ENCODE data around the gene PEX12. TPM values are rescaled to one million over a fixed set of nuclear protein-coding genes. Genes with fewer than 3 reads are reported as not detected.

The PEX12 gene
- total RNA-seq, 1 experiment from 2014 or later = 5.2 TPM

DNA sequence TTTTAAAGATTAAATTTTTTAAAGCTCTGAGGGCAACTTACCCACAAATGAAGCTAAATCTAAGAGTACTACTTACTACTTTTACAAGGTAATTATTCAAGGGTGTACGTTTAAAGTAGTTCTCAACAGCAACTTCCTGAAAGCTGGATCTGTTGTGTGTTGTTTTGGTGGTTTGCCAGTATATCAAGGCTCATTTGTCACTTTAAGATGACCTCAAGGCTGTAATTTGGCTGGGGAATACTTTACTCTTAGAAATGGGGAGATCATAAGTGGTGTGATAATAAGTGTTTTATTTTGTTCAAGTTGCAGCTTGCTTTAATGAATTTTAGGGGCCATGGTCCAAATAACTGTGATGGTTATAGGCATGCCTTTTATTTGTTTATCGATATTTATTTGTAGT is 39.1 kb upstream of the PEX12 start:
- Mint-ChIP-seq H3K27me3 (ENCODE audit: low read depth) (no peaks in the 10 kb centered on the region), H3K36me3 (peaks cover 5% of the 10 kb centered on the region), H3K9me3 (no peaks in the 10 kb centered on the region), H3K4me1 (no peaks in the 10 kb centered on the region), H3K4me3 (no peak overlapping the region), H3K27ac (0 out of 2 replicates have a peak overlapping the region, but pooled peaks have one; percentile 23)
- ChIA-PET POLR2A (interaction anchor here (0.6 kb wide), 1 partner anchor 122 kb away, joined by 3 read pairs; no protein-coding TSS in a partner anchor), CTCF (no interaction called here)
- TF ChIP-seq ZNF263 (CRISPR knock-in tag; IDR thresholded peaks at IDR 0.05; ENCODE audit: low read depth) = no peak
- no peak for TF ChIP-seq ZNF396 (CRISPR knock-in tag; IDR thresholded peaks at IDR 0.05; ENCODE audit: borderline replicate concordance)
- no peak for TF ChIP-seq ESRRA (CRISPR knock-in tag; IDR thresholded peaks at IDR 0.05; ENCODE audit: borderline replicate concordance)
- TF ChIP-seq FOXJ3 (CRISPR knock-in tag; IDR thresholded peaks at IDR 0.05; ENCODE audit: borderline replicate concordance) = no peak
- DNase-seq (ENCODE audit: low spot score) (no peak), ATAC-seq (no peak)

GRCh38 chr17:35616536-35616935 is 38.2 kb upstream of the PEX12 start:
- ChIA-PET POLR2A (interaction anchor here (0.6 kb wide), 1 partner anchor 116 kb away, joined by 4 read pairs; no protein-coding TSS in a partner anchor), CTCF (no interaction called here)
- no peak overlapping the region for H3K4me3 Mint-ChIP-seq
- TF ChIP-seq GRHL2 (CRISPR knock-in tag; IDR thresholded peaks at IDR 0.05; ENCODE audit: insufficient replicate concordance, severe bottlenecking) (no peak), STAT6 (CRISPR knock-in tag; conservative IDR thresholded peaks at IDR 0.05; ENCODE audit: low read depth) (no peak), NR3C1 (CRISPR knock-in tag; conservative IDR thresholded peaks at IDR 0.05; ENCODE audit: low read depth) (no peak), ZNF121 (CRISPR knock-in tag; IDR thresholded peaks at IDR 0.05) (no peak), SMAD3 (CRISPR knock-in tag; IDR thresholded peaks at IDR 0.05; ENCODE audit: borderline replicate concordance) (no peak), TP53 (CRISPR knock-in tag; IDR thresholded peaks at IDR 0.05) (no peak), SMAD4 (CRISPR knock-in tag; IDR thresholded peaks at IDR 0.05) (no peak), TEAD1 (CRISPR knock-in tag; IDR thresholded peaks at IDR 0.05) (no peak), CBFB (CRISPR knock-in tag; IDR thresholded peaks at IDR 0.05; ENCODE audit: low read depth) (no peak), ZNF416 (CRISPR knock-in tag; IDR thresholded peaks at IDR 0.05) (no peak), ELF4 (CRISPR knock-in tag; IDR thresholded peaks at IDR 0.05; ENCODE audit: low read depth) (no peak), FOXJ3 (CRISPR knock-in tag; IDR thresholded peaks at IDR 0.05; ENCODE audit: borderline replicate concordance) (no peak), AR (CRISPR knock-in tag; IDR thresholded peaks at IDR 0.05) (no peak), TEAD4 (CRISPR knock-in tag; IDR thresholded peaks at IDR 0.05) (no peak), NFYB (CRISPR knock-in tag; conservative IDR thresholded peaks at IDR 0.05; ENCODE audit: low read depth) (no peak), PRRX2 (CRISPR knock-in tag; IDR thresholded peaks at IDR 0.05) (no peak)
- TF ChIP-seq, protein P1, sequence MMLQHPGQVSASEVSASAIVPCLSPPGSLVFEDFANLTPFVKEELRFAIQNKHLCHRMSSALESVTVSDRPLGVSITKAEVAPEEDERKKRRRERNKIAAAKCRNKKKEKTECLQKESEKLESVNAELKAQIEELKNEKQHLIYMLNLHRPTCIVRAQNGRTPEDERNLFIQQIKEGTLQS (CRISPR knock-in tag; conservative IDR thresholded peaks at IDR 0.05) = no peak
- TF ChIP-seq, protein P2, sequence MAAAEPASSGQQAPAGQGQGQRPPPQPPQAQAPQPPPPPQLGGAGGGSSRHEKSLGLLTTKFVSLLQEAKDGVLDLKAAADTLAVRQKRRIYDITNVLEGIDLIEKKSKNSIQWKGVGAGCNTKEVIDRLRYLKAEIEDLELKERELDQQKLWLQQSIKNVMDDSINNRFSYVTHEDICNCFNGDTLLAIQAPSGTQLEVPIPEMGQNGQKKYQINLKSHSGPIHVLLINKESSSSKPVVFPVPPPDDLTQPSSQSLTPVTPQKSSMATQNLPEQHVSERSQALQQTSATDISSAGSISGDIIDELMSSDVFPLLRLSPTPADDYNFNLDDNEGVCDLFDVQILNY (CRISPR knock-in tag; IDR thresholded peaks at IDR 0.05) = no peak
- H3K27me3 Mint-ChIP-seq (ENCODE audit: low read depth) = no peaks in the 10 kb centered on the region
- no peaks in the 10 kb centered on the region for H3K9me3 Mint-ChIP-seq
- no peaks in the 10 kb centered on the region for H3K4me1 Mint-ChIP-seq
- peaks cover 10% of the 10 kb centered on the region for H3K36me3 Mint-ChIP-seq
- no peak overlapping the region for H3K27ac Mint-ChIP-seq
- ATAC-seq = no peak
- DNase-seq (ENCODE audit: low spot score) = no peak
